ENCODE results near the gene CACNB1. TPM values are rescaled to one million over a fixed set of nuclear protein-coding genes. Genes with fewer than 3 reads are reported as not detected.

Gene CACNB1
- total RNA-seq, 2 experiments from 2014 or later = 14.9 to 15.5 TPM

- CTCF ChIA-PET = no interaction called here
- Histone ChIP-seq H3K36me3 (ENCODE audit: insufficient read depth, low read length) (peaks cover 65% of the 10 kb centered on the region), H3K27me3 (ENCODE audit: control insufficient read depth in 1 of 2, insufficient read depth in 2 of 2, low read length in 2 of 2) (no peaks in the 10 kb centered on the region), H3K4me3 (ENCODE audit: low read length) (no peak overlapping the region), H3K9me3 (ENCODE audit: control insufficient read depth in 1 of 2, insufficient read depth in 1 of 2, low read length in 2 of 2) (no peaks in the 10 kb centered on the region), H3K4me1 (ENCODE audit: insufficient read depth, low read length) (no peaks in the 10 kb centered on the region), H3K27ac (ENCODE audit: low read depth in 1 of 2, low read length in 2 of 2) (no peak overlapping the region)
- Mint-ChIP-seq H3K27me3 (no peaks in the 10 kb centered on the region), H3K4me1 (ENCODE audit: low read depth) (peaks cover 1% of the 10 kb centered on the region), H3K27ac (no peak overlapping the region), H3K36me3 (ENCODE audit: low read depth) (peaks cover 43% of the 10 kb centered on the region), H3K9me3 (no peaks in the 10 kb centered on the region), H3K4me3 (no peak overlapping the region)
- POLR2A ChIA-PET = no interaction called here
- ATAC-seq (ENCODE audit: poor library complexity) = no peak
- no peak for DNase-seq
- no peak for TF ChIP-seq CTCF (IDR thresholded peaks at IDR 0.05)
- intact Hi-C loops (cut with DNase I, micrococcal nuclease) = no loop called here
Measured at GRCh38 chr17:39187152-39187830, 10.2 kb downstream of the CACNB1 start.

- Histone ChIP-seq H3K4me1 (ENCODE audit: insufficient read depth, low read length) (no peaks in the 10 kb centered on the region), H3K36me3 (ENCODE audit: insufficient read depth, low read length) (peaks cover 58% of the 10 kb centered on the region), H3K27me3 (ENCODE audit: control insufficient read depth in 1 of 2, insufficient read depth in 2 of 2, low read length in 2 of 2) (no peaks in the 10 kb centered on the region), H3K4me3 (ENCODE audit: low read length) (no peak overlapping the region), H3K27ac (ENCODE audit: low read depth in 1 of 2, low read length in 2 of 2) (no peak overlapping the region), H3K9me3 (ENCODE audit: control insufficient read depth in 1 of 2, insufficient read depth in 1 of 2, low read length in 2 of 2) (no peaks in the 10 kb centered on the region)
- no peaks in the 10 kb centered on the region for H3K4me1 Mint-ChIP-seq (ENCODE audit: low read depth)
- H3K27ac Mint-ChIP-seq = no peak overlapping the region
- no peaks in the 10 kb centered on the region for H3K27me3 Mint-ChIP-seq
- TF ChIP-seq CTCF (IDR thresholded peaks at IDR 0.05) = no peak
- DNase-seq (no peak), ATAC-seq (ENCODE audit: poor library complexity) (no peak)
- intact Hi-C loops (cut with DNase I, micrococcal nuclease) = no loop called here
- ChIA-PET POLR2A (no interaction called here), CTCF (interaction anchor here (1.1 kb wide), 1 partner anchor 22 kb away, joined by 4 read pairs; no protein-coding TSS in a partner anchor)
- H3K9me3 Mint-ChIP-seq = no peaks in the 10 kb centered on the region
- H3K4me3 Mint-ChIP-seq = no peak overlapping the region
- peaks cover 41% of the 10 kb centered on the region for H3K36me3 Mint-ChIP-seq (ENCODE audit: low read depth)
Measured at GRCh38 chr17:39186481-39187002, 10.9 kb downstream of the CACNB1 start.

- ChIA-PET CTCF (interaction anchor here (1.1 kb wide), 1 partner anchor 9 kb away, joined by 4 read pairs; no protein-coding TSS in a partner anchor), POLR2A (interaction anchor here (0.8 kb wide), 1 partner anchor 16 kb away, joined by 3 read pairs; no protein-coding TSS in a partner anchor)
- no peaks in the 10 kb centered on the region for H3K27me3 Mint-ChIP-seq
- ATAC-seq (ENCODE audit: poor library complexity) = no peak
- H3K27ac Mint-ChIP-seq = no peak overlapping the region
- H3K27me3 ChIP-seq (ENCODE audit: control insufficient read depth in 1 of 2, insufficient read depth in 2 of 2, low read length in 2 of 2) = no peaks in the 10 kb centered on the region
- H3K4me1 ChIP-seq (ENCODE audit: insufficient read depth, low read length) = no peaks in the 10 kb centered on the region
- no peak overlapping the region for H3K4me3 ChIP-seq (ENCODE audit: low read length)
- H3K36me3 ChIP-seq (ENCODE audit: insufficient read depth, low read length) = peaks cover 47% of the 10 kb centered on the region
- H3K4me3 Mint-ChIP-seq = no peak overlapping the region
- TF ChIP-seq CTCF (IDR thresholded peaks at IDR 0.05) = no peak
- no peaks in the 10 kb centered on the region for H3K4me1 Mint-ChIP-seq (ENCODE audit: low read depth)
- no peak overlapping the region for H3K27ac ChIP-seq (ENCODE audit: low read depth in 1 of 2, low read length in 2 of 2)
- peaks cover 47% of the 10 kb centered on the region for H3K36me3 Mint-ChIP-seq (ENCODE audit: low read depth)
- intact Hi-C loops (cut with DNase I, micrococcal nuclease) = no loop called here
- no peak for DNase-seq
- H3K9me3 ChIP-seq (ENCODE audit: control insufficient read depth in 1 of 2, insufficient read depth in 1 of 2, low read length in 2 of 2) = no peaks in the 10 kb centered on the region
- H3K9me3 Mint-ChIP-seq = no peaks in the 10 kb centered on the region
Measured at GRCh38 chr17:39183720-39184119, 13.7 kb downstream of the CACNB1 start.

All from CD4-positive, alpha-beta T cell (primary cell).